ENCODE data around the gene MPL.

GRCh38 chr1:43319288-43319687 lies 18.3 kb upstream of the MPL start:
- TF ChIP-seq CTCF (IDR thresholded peaks at IDR 0.05; ENCODE audit: insufficient read depth, low read depth, low read length) (no peak), EZH2 (IDR thresholded peaks at IDR 0.05; ENCODE audit: insufficient read depth, low read length) (no peak)

Measured in astrocyte (in vitro differentiated cells and primary cell).